ENCODE data around the gene IPO4.

DNA sequence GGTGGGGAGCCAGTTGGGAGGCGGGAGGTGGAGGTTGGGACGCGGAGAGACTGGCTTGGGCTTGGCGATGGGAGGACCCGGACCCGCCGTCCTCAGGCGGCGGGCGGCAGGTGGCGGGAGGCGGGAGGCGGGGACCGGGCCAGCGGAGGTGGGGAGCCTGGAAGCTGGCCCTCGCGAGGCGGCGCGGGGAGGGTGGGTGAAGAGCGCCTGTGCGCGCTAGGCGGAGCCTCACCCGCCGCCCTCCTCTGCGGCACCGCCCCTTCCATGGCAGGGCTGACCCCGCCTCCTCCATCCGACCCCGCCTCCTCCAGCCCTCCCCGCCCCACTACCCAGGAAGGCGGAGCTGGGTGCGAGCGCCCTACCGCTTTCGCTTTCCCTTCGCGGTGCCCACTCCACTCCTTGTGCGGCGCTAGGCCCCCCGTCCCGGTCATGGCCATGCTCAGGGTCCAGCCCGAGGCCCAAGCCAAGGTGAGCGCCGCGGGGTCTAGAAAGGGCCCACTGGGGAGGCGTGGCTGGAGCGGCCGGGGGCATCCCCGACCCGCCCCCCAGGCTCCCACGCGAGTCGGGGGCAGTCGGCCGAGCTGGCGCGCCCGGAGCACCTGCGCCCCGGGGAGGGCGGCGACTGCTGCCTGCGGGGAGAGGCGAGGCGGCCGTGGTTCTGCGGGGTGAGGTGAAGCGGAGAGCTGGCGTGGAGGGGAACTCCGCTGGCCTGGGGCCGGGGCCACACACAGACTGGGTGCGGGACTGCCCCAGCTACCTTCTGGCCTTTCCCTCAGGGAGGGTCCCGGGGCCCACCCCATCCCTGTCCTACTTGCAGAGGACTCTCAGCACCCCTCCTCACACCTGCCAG lies 52.6 kb downstream of the IPO4 start, which contains the start of gene PSME1:
- TF ChIP-seq, protein P1, sequence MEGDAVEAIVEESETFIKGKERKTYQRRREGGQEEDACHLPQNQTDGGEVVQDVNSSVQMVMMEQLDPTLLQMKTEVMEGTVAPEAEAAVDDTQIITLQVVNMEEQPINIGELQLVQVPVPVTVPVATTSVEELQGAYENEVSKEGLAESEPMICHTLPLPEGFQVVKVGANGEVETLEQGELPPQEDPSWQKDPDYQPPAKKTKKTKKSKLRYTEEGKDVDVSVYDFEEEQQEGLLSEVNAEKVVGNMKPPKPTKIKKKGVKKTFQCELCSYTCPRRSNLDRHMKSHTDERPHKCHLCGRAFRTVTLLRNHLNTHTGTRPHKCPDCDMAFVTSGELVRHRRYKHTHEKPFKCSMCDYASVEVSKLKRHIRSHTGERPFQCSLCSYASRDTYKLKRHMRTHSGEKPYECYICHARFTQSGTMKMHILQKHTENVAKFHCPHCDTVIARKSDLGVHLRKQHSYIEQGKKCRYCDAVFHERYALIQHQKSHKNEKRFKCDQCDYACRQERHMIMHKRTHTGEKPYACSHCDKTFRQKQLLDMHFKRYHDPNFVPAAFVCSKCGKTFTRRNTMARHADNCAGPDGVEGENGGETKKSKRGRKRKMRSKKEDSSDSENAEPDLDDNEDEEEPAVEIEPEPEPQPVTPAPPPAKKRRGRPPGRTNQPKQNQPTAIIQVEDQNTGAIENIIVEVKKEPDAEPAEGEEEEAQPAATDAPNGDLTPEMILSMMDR (IDR thresholded peaks at IDR 0.05 in 2 of 3, conservative IDR thresholded peaks at IDR 0.05 in 1 of 3; ENCODE audit: borderline replicate concordance in 1 of 3, insufficient read depth in 1 of 3, low read depth in 2 of 3, low read length in 2 of 3): no peak
- TF ChIP-seq POLR2AphosphoS5 (IDR thresholded peaks at IDR 0.05; ENCODE audit: low read depth, low read length) (peak; percentile 83), CBX3 (IDR thresholded peaks at IDR 0.05; ENCODE audit: low read depth) (no peak), ATF3 (IDR thresholded peaks at IDR 0.05) (no peak), EZH2 (IDR thresholded peaks at IDR 0.05) (no peak), REST (IDR thresholded peaks at IDR 0.05; ENCODE audit: low read depth) (no peak), POLR2A (IDR thresholded peaks at IDR 0.05; ENCODE audit: borderline replicate concordance, extremely low read depth, insufficient read depth, insufficient read length) (peak; percentile 70), JUND (IDR thresholded peaks at IDR 0.05) (no peak)
- TF ChIP-seq, protein P2, sequence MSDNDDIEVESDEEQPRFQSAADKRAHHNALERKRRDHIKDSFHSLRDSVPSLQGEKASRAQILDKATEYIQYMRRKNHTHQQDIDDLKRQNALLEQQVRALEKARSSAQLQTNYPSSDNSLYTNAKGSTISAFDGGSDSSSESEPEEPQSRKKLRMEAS (IDR thresholded peaks at IDR 0.05): no peak
